HCT116 (cell line): ENCODE results near the gene GALNT14. TPM values are rescaled to one million over a fixed set of nuclear protein-coding genes. Genes with fewer than 3 reads are reported as not detected.

ENCODE experiments used
- ATAC-seq: fragments of 200-7000 bp; cut with Tn5 transposase; 2 replicates; pipeline ENCODE4 v1.9.1; 2020; ENCODE audit warnings: mild to moderate bottlenecking, moderate library complexity
- BruUV-seq: library from RNA; stranded (reverse); fragments of 400-500 nt; replicated peaks from 2 replicates; lab custom pipeline; 2021; lab: Mats Ljungman, UMichigan
- CTCF ChIA-PET: fragments of 300-600 bp; sonication (Branson Sonifier 250); formaldehyde crosslinking; loops from one replicate; lab custom pipeline; 2021; ENCODE audit warnings: antibody characterized with exemption; lab: Charles Lee
- POLR2A ChIA-PET: fragments of 300-600, 350-600 bp; sonication (Branson Sonifier 250); formaldehyde crosslinking; loops from one replicate; lab custom pipeline; 2021; ENCODE audit warnings: antibody characterized with exemption; lab: Charles Lee
- RAD21 ChIA-PET, 2 experiments: fragments of 300-600 bp; sonication (Branson Sonifier 250); formaldehyde crosslinking; loops; one replicate each; lab custom pipeline; 2023; ENCODE audit warnings: low total read pairs in 2 of 2; ENCODE audit not compliant: uncharacterized antibody in 2 of 2, unreplicated experiment in 2 of 2, low non-redundant PET in 1 of 2; lab: Charles Lee
- DNase-seq: peaks from one replicate; pipeline ENCODE4 v3.0.0-alpha.2; 2010; ENCODE audit warnings: low read depth, low spot score
- H2AFZ ChIP-seq: fragments of 200-600 bp; shearing (Covaris generic), sonication (generic); 2 replicates; pipeline ENCODE4 v1.6.1; 2017; ENCODE audit warnings: low read depth, mixed run types, mixed read lengths, antibody characterized with exemption, low read length; ENCODE audit not compliant: poor library complexity, severe bottlenecking
- H3K27ac ChIP-seq: 2 replicates; pipeline ENCODE4 v1.5.1; 2012; ENCODE audit warnings: low read depth, low read length
- H3K27me3 ChIP-seq: fragments of 200-600 bp; sonication (generic); 2 replicates; pipeline ENCODE4 v1.6.1; 2016; ENCODE audit warnings: mixed run types, low read length, mixed read lengths; ENCODE audit not compliant: insufficient read depth
- H3K36me3 ChIP-seq, 2 experiments: fragments of 200-500 bp in 1 of 2; fragments of 200-600 bp in 1 of 2; sonication (Bioruptor generic) in 1 of 2; sonication (generic) in 1 of 2; 2 replicates each; pipeline versions ENCODE4 v1.5.1 to v1.6.1; 2014 to 2016; ENCODE audit warnings: low read length in 2 of 2, inconsistent platforms in 1 of 2, mixed read lengths in 1 of 2, mixed run types in 1 of 2; ENCODE audit not compliant: insufficient read depth in 2 of 2, control insufficient read depth in 1 of 2
- H3K4me1 ChIP-seq, 2 experiments: fragments of 200-600 bp in 1 of 2; sonication (generic) in 1 of 2; 2 replicates each; pipeline versions ENCODE4 v1.5.1 to v1.6.1; 2012 to 2017; ENCODE audit warnings: low read length in 2 of 2, inconsistent platforms in 1 of 2, mild to moderate bottlenecking in 1 of 2, mixed read lengths in 1 of 2, mixed run types in 1 of 2, moderate library complexity in 1 of 2; ENCODE audit not compliant: insufficient read depth in 2 of 2, control insufficient read depth in 1 of 2
- H3K4me2 ChIP-seq: fragments of 200-600 bp; sonication (generic); 2 replicates; pipeline ENCODE4 v1.6.1; 2017; ENCODE audit warnings: mixed run types, low read length, mixed read lengths
- H3K4me3 ChIP-seq, 2 experiments: fragments of 200-600 bp in 1 of 2; sonication (generic) in 1 of 2; replicated peaks in 1 of 2; 2 replicates each; pipeline ENCODE4 v1.5.1; 2011 to 2016; ENCODE audit warnings: low read length in 2 of 2, control low read depth in 1 of 2, low read depth in 1 of 2, mild to moderate bottlenecking in 1 of 2, mixed read lengths in 1 of 2, mixed run types in 1 of 2
- H3K79me2 ChIP-seq: fragments of 200-600 bp; sonication (generic); 2 replicates; pipeline ENCODE4 v1.6.1; 2017; ENCODE audit warnings: mild to moderate bottlenecking, mixed run types, low read length, moderate library complexity, mixed read lengths; ENCODE audit not compliant: insufficient read depth
- H3K9ac ChIP-seq: fragments of 200-600 bp; sonication (generic); 2 replicates; pipeline ENCODE4 v1.6.1; 2016; ENCODE audit warnings: low read length, mixed read lengths
- H3K9me2 ChIP-seq: fragments of 200-600 bp; sonication (generic), shearing (Covaris generic); 2 replicates; pipeline ENCODE4 v1.6.1; 2017; ENCODE audit warnings: mixed run types, mild to moderate bottlenecking, moderate library complexity; ENCODE audit not compliant: insufficient read depth
- H3K9me3 ChIP-seq, 2 experiments: fragments of 200-500 bp in 1 of 2; fragments of 200-600 bp in 1 of 2; sonication (Bioruptor generic) in 1 of 2; sonication (generic) in 1 of 2; 2 replicates each; pipeline ENCODE4 v1.6.1; 2014 to 2017; ENCODE audit warnings: low read length in 2 of 2, mixed read lengths in 2 of 2, inconsistent platforms in 1 of 2, low read depth in 1 of 2, mild to moderate bottlenecking in 1 of 2, mixed run types in 1 of 2, moderate library complexity in 1 of 2; ENCODE audit not compliant: control insufficient read depth in 1 of 2, insufficient read depth in 1 of 2
- H4K20me1 ChIP-seq: fragments of 200-600 bp; sonication (generic), shearing (Covaris generic); 2 replicates; pipeline ENCODE4 v1.6.1; 2017; ENCODE audit warnings: mixed run types, mild to moderate bottlenecking, moderate library complexity; ENCODE audit not compliant: insufficient read depth
- ATF3 ChIP-seq: IDR thresholded peaks from 2 replicates; pipeline ENCODE4 v1.6.1; 2012
- CBX3 ChIP-seq: IDR thresholded peaks from 2 replicates; pipeline ENCODE4 v1.6.1; 2012; ENCODE audit warnings: low read depth
- CEBPB ChIP-seq: IDR thresholded peaks from 2 replicates; pipeline ENCODE4 v1.6.1; 2012; ENCODE audit warnings: low read depth
- CTCF ChIP-seq, 3 experiments: fragments of 200-600 bp in 1 of 3; sonication (generic) in 1 of 3; IDR thresholded peaks in 2 of 3; conservative IDR thresholded peaks in 1 of 3; 2 replicates each; pipeline ENCODE4 v1.5.1; 2012 to 2017; ENCODE audit warnings: low read depth in 2 of 3, low read length in 2 of 3, antibody characterized with exemption in 1 of 3, borderline replicate concordance in 1 of 3, control low read depth in 1 of 3, mild to moderate bottlenecking in 1 of 3, mixed read lengths in 1 of 3, mixed run types in 1 of 3, moderate library complexity in 1 of 3; ENCODE audit not compliant: insufficient read depth in 1 of 3
- EGR1 ChIP-seq: IDR thresholded peaks from 2 replicates; pipeline ENCODE4 v1.6.1; 2012; ENCODE audit warnings: low read depth
- ELF1 ChIP-seq: IDR thresholded peaks from 2 replicates; pipeline ENCODE4 v1.6.1; 2012; ENCODE audit warnings: low read depth, borderline replicate concordance
- EZH2 ChIP-seq: fragments of 200-600 bp; sonication (generic); IDR thresholded peaks from 2 replicates; pipeline ENCODE4 v1.6.1; 2017; ENCODE audit warnings: antibody characterized with exemption, mixed run types
- EZH2phosphoT487 ChIP-seq: fragments of 200-600 bp; IDR thresholded peaks from 2 replicates; pipeline ENCODE4 v1.6.1; 2018; ENCODE audit warnings: antibody characterized with exemption, borderline replicate concordance
- FOSL1 ChIP-seq: IDR thresholded peaks from 2 replicates; pipeline ENCODE4 v1.6.1; 2012; ENCODE audit warnings: low read depth
- MAX ChIP-seq: IDR thresholded peaks from 2 replicates; pipeline ENCODE4 v1.6.1; 2012
- POLR2A ChIP-seq: IDR thresholded peaks from 2 replicates; pipeline ENCODE4 v1.7.0; 2011; ENCODE audit warnings: borderline replicate concordance; ENCODE audit not compliant: insufficient read depth, insufficient read length; ENCODE audit errors: extremely low read depth
- RAD21 ChIP-seq: IDR thresholded peaks from 2 replicates; pipeline ENCODE4 v1.6.1; 2012; ENCODE audit warnings: low read depth, mild to moderate bottlenecking
- SIN3A ChIP-seq: IDR thresholded peaks from 2 replicates; pipeline ENCODE4 v1.6.1; 2012; ENCODE audit warnings: low read depth
- SP1 ChIP-seq: IDR thresholded peaks from 2 replicates; pipeline ENCODE4 v1.6.1; 2012; ENCODE audit warnings: low read depth
- SRF ChIP-seq: IDR thresholded peaks from 2 replicates; pipeline ENCODE4 v1.6.1; 2012; ENCODE audit warnings: low read depth
- TCF7L2 ChIP-seq: IDR thresholded peaks from 2 replicates; pipeline ENCODE4 v1.7.0; 2011; ENCODE audit warnings: borderline replicate concordance, inconsistent platforms; ENCODE audit not compliant: insufficient read depth, insufficient read length; ENCODE audit errors: extremely low read depth
- ZFX ChIP-seq: fragments of 450-650 bp; IDR thresholded peaks from 2 replicates; pipeline ENCODE4 v1.6.1; 2017
- ZNF274 ChIP-seq: fragments of 200-500 bp; sonication (Bioruptor generic); IDR thresholded peaks from 2 replicates; pipeline ENCODE4 v1.6.1; 2014; ENCODE audit warnings: mild to moderate bottlenecking, low read depth, low read length, inconsistent platforms
- intact Hi-C: fragments of 100-400 bp; cut with micrococcal nuclease; formaldehyde crosslinking; loops from 2 replicates; pipeline ENCODE4 v1.10.0; 2022
- total RNA-seq: library from RNA; stranded (reverse); gene quantifications from one replicate; pipeline ENCODE4 v1.2.1, GENCODE V29; 2021; ENCODE audit not compliant: unreplicated experiment

The GALNT14 gene
- total RNA-seq, 1 experiment from 2014 or later: 11.2 TPM

GRCh38 chr2:30880516-30880915, 257.7 kb downstream of the GALNT14 start:
- BruUV-seq: no TSS peak
- CTCF ChIA-PET: no interaction called here

GRCh38 chr2:30877833-30878232, 260.4 kb downstream of the GALNT14 start:
- no peaks in the 10 kb centered on the region for H3K79me2 ChIP-seq
- H3K4me1 ChIP-seq: no peaks in the 10 kb centered on the region
- H2AFZ ChIP-seq: no peak overlapping the region
- no peaks in the 10 kb centered on the region for H4K20me1 ChIP-seq
- no peak overlapping the region for H3K4me2 ChIP-seq
- ATAC-seq (no peak), DNase-seq (no peak)
- RAD21 ChIA-PET: no interaction called here
- H3K27ac ChIP-seq: no peak overlapping the region
- BruUV-seq: no TSS peak
- intact Hi-C loops: no loop called here
- H3K27me3 ChIP-seq: peaks cover 11% of the 10 kb centered on the region
- H3K4me3 ChIP-seq: no peak overlapping the region
- CTCF ChIA-PET: no interaction called here
- POLR2A ChIA-PET: no interaction called here
- H3K9me3 ChIP-seq: no peaks in the 10 kb centered on the region
- H3K9me2 ChIP-seq: no peaks in the 10 kb centered on the region
- H3K36me3 ChIP-seq: no peaks in the 10 kb centered on the region
- no peak overlapping the region for H3K9ac ChIP-seq
- no peak for TF ChIP-seq SIN3A
- TF ChIP-seq POLR2A: no peak
- no peak for TF ChIP-seq MAX
- no peak for TF ChIP-seq CBX3
- TF ChIP-seq ZFX: no peak
- TF ChIP-seq SRF: no peak
- no peak for TF ChIP-seq RAD21
- no peak for TF ChIP-seq SP1
- TF ChIP-seq ZNF274: no peak
- TF ChIP-seq EZH2: no peak
- TF ChIP-seq ATF3: no peak
- TF ChIP-seq EGR1: no peak
- TF ChIP-seq CEBPB: no peak
- TF ChIP-seq EZH2phosphoT487: no peak
- TF ChIP-seq CTCF (IDR thresholded peaks at IDR 0.05 in 2 of 3, conservative IDR thresholded peaks at IDR 0.05 in 1 of 3; ENCODE audit: borderline replicate concordance in 1 of 3, insufficient read depth in 1 of 3, low read depth in 2 of 3, low read length in 2 of 3): no peak
- no peak for TF ChIP-seq TCF7L2

More at GRCh38 chr2:30880516-30880915, 257.7 kb downstream of the GALNT14 start:
- no peaks in the 10 kb centered on the region for H3K4me1 ChIP-seq
- no peak overlapping the region for H2AFZ ChIP-seq
- H3K9me3 ChIP-seq: no peaks in the 10 kb centered on the region
- no peaks in the 10 kb centered on the region for H3K9me2 ChIP-seq
- POLR2A ChIA-PET: no interaction called here
- ATAC-seq: no peak
- RAD21 ChIA-PET: no interaction called here
- H3K4me2 ChIP-seq: no peak overlapping the region
- DNase-seq: no peak
- no peaks in the 10 kb centered on the region for H3K79me2 ChIP-seq
- intact Hi-C loops: no loop called here
- no peak overlapping the region for H3K9ac ChIP-seq
- H4K20me1 ChIP-seq: no peaks in the 10 kb centered on the region
- H3K27me3 ChIP-seq: peaks cover 11% of the 10 kb centered on the region
- TF ChIP-seq EZH2 (no peak), FOSL1 (no peak), SIN3A (no peak), CEBPB (no peak), ELF1 (no peak)
- no peak overlapping the region for H3K27ac ChIP-seq
- no peak overlapping the region for H3K4me3 ChIP-seq
- no peaks in the 10 kb centered on the region for H3K36me3 ChIP-seq
